Neural cell (in vitro differentiated cells): ENCODE measurements around the gene DUOXA1. TPM values are rescaled to one million over a fixed set of nuclear protein-coding genes. Genes with fewer than 3 reads are reported as not detected.
"Not testable (repeated sequence)": the region's sequence is repeated elsewhere in the genome, so short reads cannot be mapped to it uniquely, and the experiment has no call there.

ENCODE experiments used
- H2AFZ ChIP-seq: fragments of 200-600, 300-800 bp; sonication (generic), shearing (Covaris generic); 2 replicates; pipeline ENCODE4 v1.6.0; 2014; ENCODE audit warnings: low read depth, mild to moderate bottlenecking, antibody characterized with exemption, low read length, moderate library complexity
- H3F3A ChIP-seq: fragments of 200-600 bp; shearing (Covaris generic); 2 replicates; pipeline ENCODE4 v1.6.1; 2016; ENCODE audit warnings: mild to moderate bottlenecking, moderate library complexity, mixed read lengths, antibody characterized with exemption, low read length; ENCODE audit not compliant: insufficient read depth, poor library complexity, severe bottlenecking
- H3K27ac ChIP-seq: fragments of 200-600, 300-800 bp; sonication (generic), shearing (Covaris generic); 2 replicates; pipeline ENCODE4 v1.5.1; 2014; ENCODE audit warnings: mild to moderate bottlenecking, low read length, moderate library complexity
- H3K27me3 ChIP-seq: fragments of 300-800, 200-600 bp; sonication (generic), shearing (Covaris generic); 2 replicates; pipeline ENCODE4 v1.6.0; 2014; ENCODE audit warnings: mild to moderate bottlenecking, low read depth, low read length, moderate library complexity; ENCODE audit not compliant: insufficient read depth
- H3K36me3 ChIP-seq: fragments of 300-800, 200-600 bp; sonication (generic), shearing (Covaris generic); 2 replicates; pipeline ENCODE4 v1.5.1; 2014; ENCODE audit warnings: mild to moderate bottlenecking, antibody characterized with exemption, low read length, moderate library complexity; ENCODE audit not compliant: insufficient read depth
- H3K4me2 ChIP-seq: fragments of 300-800, 200-600 bp; sonication (generic), shearing (Covaris generic); 2 replicates; pipeline ENCODE4 v1.6.0; 2014; ENCODE audit warnings: mild to moderate bottlenecking, low read length
- H3K4me3 ChIP-seq: fragments of 300-800, 200-600 bp; sonication (generic), shearing (Covaris generic); 2 replicates; pipeline ENCODE4 v1.5.1; 2014; ENCODE audit warnings: mild to moderate bottlenecking, low read length, moderate library complexity
- H3K79me2 ChIP-seq: fragments of 200-600 bp; shearing (Covaris generic); replicated peaks from 2 replicates; pipeline ENCODE4 v1.6.0; 2014; ENCODE audit warnings: mild to moderate bottlenecking, low read length, moderate library complexity; ENCODE audit not compliant: insufficient read depth
- H3K9ac ChIP-seq: fragments of 300-800, 200-600 bp; sonication (generic), shearing (Covaris generic); 2 replicates; pipeline ENCODE4 v1.6.1; 2016; ENCODE audit warnings: mild to moderate bottlenecking, low read length, mixed read lengths
- H3K9me2 ChIP-seq: fragments of 200-600 bp; shearing (Covaris generic); 2 replicates; pipeline ENCODE4 v1.6.1; 2016; ENCODE audit warnings: mild to moderate bottlenecking, low read length, mixed read lengths; ENCODE audit not compliant: insufficient read depth
- H3K9me3 ChIP-seq: fragments of 200-600, 300-800 bp; sonication (generic), shearing (Covaris generic); 2 replicates; pipeline ENCODE4 v1.6.1; 2016; ENCODE audit warnings: mild to moderate bottlenecking, mixed run types, low read length, moderate library complexity, mixed read lengths
- H4K20me1 ChIP-seq: fragments of 200-600 bp; shearing (Covaris generic); 2 replicates; pipeline ENCODE4 v1.6.1; 2016; ENCODE audit warnings: mild to moderate bottlenecking, mixed run types; ENCODE audit not compliant: insufficient read depth
- CTCF ChIP-seq: fragments of 450-650 bp; IDR thresholded peaks from 2 replicates; pipeline ENCODE4 v1.5.1; 2014; ENCODE audit warnings: antibody characterized with exemption, mild to moderate bottlenecking, moderate library complexity; ENCODE audit not compliant: poor library complexity, severe bottlenecking
- EP300 ChIP-seq: fragments of 450-650 bp; conservative IDR thresholded peaks from 2 replicates; pipeline ENCODE4 v1.6.1; 2014; ENCODE audit warnings: antibody characterized with exemption, mild to moderate bottlenecking, moderate library complexity; ENCODE audit not compliant: poor library complexity, severe bottlenecking
- EZH2 ChIP-seq: fragments of 200-600, 300-800 bp; shearing (Covaris generic), sonication (generic); IDR thresholded peaks from 2 replicates; pipeline ENCODE4 v1.6.1; 2014; ENCODE audit warnings: antibody characterized with exemption, low read length, borderline replicate concordance, mild to moderate bottlenecking; ENCODE audit not compliant: insufficient read depth, poor library complexity, severe bottlenecking
- MXI1 ChIP-seq: fragments of 450-650 bp; conservative IDR thresholded peaks from 2 replicates; pipeline ENCODE4 v1.6.1; 2014; ENCODE audit warnings: antibody characterized with exemption, mild to moderate bottlenecking; ENCODE audit not compliant: poor library complexity, severe bottlenecking
- POLR2AphosphoS5 ChIP-seq: IDR thresholded peaks from 2 replicates; pipeline ENCODE4 v1.6.1; 2012
- RAD21 ChIP-seq: fragments of 450-650 bp; conservative IDR thresholded peaks from 2 replicates; pipeline ENCODE4 v1.6.1; 2014; ENCODE audit warnings: antibody characterized with exemption, mild to moderate bottlenecking, moderate library complexity
- REST ChIP-seq: IDR thresholded peaks from 2 replicates; pipeline ENCODE4 v1.6.1; 2012; ENCODE audit warnings: borderline replicate concordance
- SMC3 ChIP-seq: fragments of 450-650 bp; conservative IDR thresholded peaks from 2 replicates; pipeline ENCODE4 v1.6.1; 2014; ENCODE audit warnings: antibody characterized with exemption, mild to moderate bottlenecking, moderate library complexity; ENCODE audit not compliant: poor library complexity
- TAF1 ChIP-seq: IDR thresholded peaks from 2 replicates; pipeline ENCODE4 v1.6.1; 2012; ENCODE audit warnings: low read depth
- polyA plus RNA-seq: library from polyadenylated mRNA; depleted of rRNA; stranded (reverse); fragments of >200 nt; gene quantifications from 2 replicates; pipeline ENCODE4 v1.2.3, GENCODE V29; 2014

Gene DUOXA1
- polyA plus RNA-seq, 1 donor from 2014 or later = not detected

GRCh38 chr15:45106002-45106790 is 23.5 kb downstream of the DUOXA1 start:
- Histone ChIP-seq H3K9me3 (no peaks in the 10 kb centered on the region), H3K9ac (no peak overlapping the region), H2AFZ (no peak overlapping the region), H3K79me2 (no peaks in the 10 kb centered on the region), H3K4me3 (no peak overlapping the region), H3K27ac (no peak overlapping the region), H3K36me3 (no peaks in the 10 kb centered on the region), H3K9me2 (no peaks in the 10 kb centered on the region), H3F3A (no peaks in the 10 kb centered on the region), H3K4me2 (no peak overlapping the region), H3K27me3 (peaks cover 23% of the 10 kb centered on the region), H4K20me1 (no peaks in the 10 kb centered on the region)
- TF ChIP-seq EZH2 = no peak
- no peak for TF ChIP-seq TAF1
- no peak for TF ChIP-seq RAD21
- TF ChIP-seq CTCF = no peak
- no peak for TF ChIP-seq MXI1
- no peak for TF ChIP-seq SMC3
- no peak for TF ChIP-seq POLR2AphosphoS5
- no peak for TF ChIP-seq REST
- TF ChIP-seq EP300 = no peak

GRCh38 chr15:45105586-45105985 is 24.1 kb downstream of the DUOXA1 start:
- Histone ChIP-seq H3K9me3 (no peaks in the 10 kb centered on the region), H3K4me3 (no peak overlapping the region), H3K27ac (no peak overlapping the region), H2AFZ (no peak overlapping the region), H4K20me1 (no peaks in the 10 kb centered on the region), H3K9me2 (no peaks in the 10 kb centered on the region), H3F3A (no peaks in the 10 kb centered on the region), H3K4me2 (no peak overlapping the region), H3K79me2 (no peaks in the 10 kb centered on the region), H3K27me3 (peaks cover 21% of the 10 kb centered on the region), H3K36me3 (no peaks in the 10 kb centered on the region), H3K9ac (no peak overlapping the region)
- TF ChIP-seq EZH2 = no peak
- no peak for TF ChIP-seq REST
- no peak for TF ChIP-seq CTCF
- no peak for TF ChIP-seq POLR2AphosphoS5
- TF ChIP-seq MXI1 = no peak
- no peak for TF ChIP-seq TAF1
- no peak for TF ChIP-seq SMC3
- TF ChIP-seq RAD21 = no peak
- no peak for TF ChIP-seq EP300

- H3K27me3 ChIP-seq, H3K4me3 ChIP-seq: not testable (repeated sequence)
Measured at GRCh38 chr15:45104170-45104569, 25.5 kb downstream of the DUOXA1 start.

More at GRCh38 chr15:45104170-45104569, 25.5 kb downstream of the DUOXA1 start:
- not testable (repeated sequence) for H3K79me2 ChIP-seq, H3K9me2 ChIP-seq, H3F3A ChIP-seq, H4K20me1 ChIP-seq, H3K4me2 ChIP-seq, H3K9ac ChIP-seq, H3K9me3 ChIP-seq, H2AFZ ChIP-seq, H3K36me3 ChIP-seq, H3K27ac ChIP-seq
